Fibroblast of skin of left biceps (primary cell): ENCODE measurements around the gene ERGIC1.

ENCODE experiments used
- DNase-seq, 2 experiments: peaks; one replicate each; pipeline ENCODE4 v3.0.0-alpha.2; 2013; ENCODE audit warnings: low read depth in 2 of 2

ERGIC1 gene

GRCh38 chr5:172920447-172920849 lies 86.4 kb downstream of the ERGIC1 start:
- no peak for DNase-seq

DNA sequence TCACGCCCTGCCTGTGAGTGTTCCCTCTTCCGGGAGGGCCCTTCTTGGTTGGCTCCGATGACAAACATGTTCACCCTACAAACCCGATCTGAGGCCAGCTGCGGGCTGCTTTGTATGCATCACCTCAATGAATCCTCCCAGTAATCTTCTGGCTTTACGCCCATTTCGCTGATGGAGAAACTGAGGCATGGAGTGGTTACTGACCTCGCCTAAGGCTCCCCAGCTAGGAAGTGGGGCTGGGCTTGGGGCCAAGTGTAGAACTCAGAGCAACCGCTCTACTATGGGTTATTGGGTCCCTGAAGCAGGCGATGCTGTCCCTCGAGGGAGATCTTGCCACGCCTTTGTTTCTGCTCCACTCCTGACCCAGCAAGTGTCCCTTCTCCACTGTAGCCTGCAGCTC lies 86.9 kb downstream of the ERGIC1 start:
- DNase-seq, result no peak

DNA sequence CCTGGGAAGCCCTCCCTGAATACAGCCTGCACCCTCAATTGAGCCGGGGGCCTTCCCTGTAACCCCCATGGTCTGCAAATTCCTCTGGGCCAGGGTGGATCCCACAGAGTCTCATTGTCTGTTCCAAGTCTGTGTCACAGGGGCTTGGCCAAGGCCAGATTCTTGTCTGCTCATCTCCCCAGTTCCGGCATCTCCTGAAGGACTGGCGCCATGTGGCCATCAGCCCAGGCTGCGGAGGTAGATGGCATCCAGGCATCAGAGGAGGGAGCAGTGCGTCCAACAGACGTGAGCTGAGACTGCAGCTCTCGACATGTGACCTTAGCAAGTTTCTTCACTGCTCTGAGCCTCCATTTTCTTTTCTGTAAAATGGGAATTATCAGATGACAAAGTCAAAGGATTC lies 87.9 kb downstream of the ERGIC1 start:
- DNase-seq, result no peak

DNA sequence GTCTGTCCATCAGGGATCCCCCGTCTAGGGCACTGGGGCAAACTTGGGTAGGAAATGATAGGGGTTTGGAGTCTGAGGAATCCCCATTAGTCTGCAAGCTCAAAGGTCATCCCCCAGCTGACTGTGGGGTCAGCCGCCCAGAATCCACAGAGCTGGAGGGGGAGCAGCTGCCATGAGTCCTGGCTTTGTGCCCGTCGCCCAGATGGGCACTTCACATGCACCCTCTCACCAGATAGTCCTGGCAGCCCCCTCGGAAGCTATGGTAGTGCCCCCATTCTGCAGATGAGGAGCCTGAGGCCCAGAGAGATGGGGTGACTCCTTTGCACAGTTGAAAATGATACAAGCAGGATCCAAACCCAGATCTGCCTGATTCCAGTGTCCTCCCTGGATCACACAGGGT lies 89.5 kb downstream of the ERGIC1 start:
- no peak for DNase-seq

- no peak for DNase-seq
These were observed 91.4 kb downstream of the ERGIC1 start for GRCh38 chr5:172925336-172925948.

DNA sequence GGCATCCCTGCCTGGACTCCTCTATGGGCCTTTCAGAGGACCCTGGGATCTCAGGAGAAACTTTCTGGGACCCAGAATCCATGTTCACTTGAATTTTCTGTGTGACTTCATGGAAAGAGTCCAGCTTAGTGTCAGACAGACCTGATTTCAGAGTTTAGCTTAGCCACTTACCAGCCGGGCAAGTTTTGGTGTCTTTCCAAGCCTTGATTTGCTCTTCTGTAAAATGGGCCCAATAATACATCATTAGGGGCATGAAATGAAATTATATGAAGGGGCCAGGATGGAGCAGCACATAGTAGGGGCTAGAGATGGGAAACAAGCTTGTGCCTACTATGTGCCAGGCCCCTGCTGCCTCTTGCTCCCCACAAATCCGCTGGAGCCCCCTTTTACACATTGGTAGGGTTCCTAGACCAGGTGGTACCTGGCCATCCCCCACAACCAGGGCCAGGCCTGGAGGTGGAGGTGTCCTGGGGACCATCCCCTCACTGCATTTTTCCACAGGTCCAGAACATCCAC lies 92.0 kb downstream of the ERGIC1 start:
- no peak for DNase-seq

DNA sequence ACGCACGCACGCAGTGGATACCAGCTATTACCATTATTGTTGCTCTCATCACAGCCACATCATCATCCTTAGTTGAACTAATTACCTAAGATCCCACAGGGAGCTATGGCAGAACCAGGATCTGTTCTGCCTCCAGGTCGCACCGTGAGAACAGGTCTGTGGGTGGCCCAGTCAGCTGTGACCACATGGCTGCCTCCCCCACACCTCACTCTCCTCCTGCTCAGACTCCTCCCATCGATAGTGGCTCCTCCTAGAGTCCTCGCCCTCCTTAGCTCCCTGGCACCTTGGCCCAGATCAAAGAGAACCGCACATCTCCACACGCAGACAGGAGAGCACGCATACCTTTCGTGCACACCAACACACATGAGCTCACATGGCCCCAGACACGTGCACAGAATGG lies 92.7 kb downstream of the ERGIC1 start:
- no peak for DNase-seq

- no peak for DNase-seq
These were observed 95.4 kb downstream of the ERGIC1 start for GRCh38 chr5:172929371-172929838.

DNA sequence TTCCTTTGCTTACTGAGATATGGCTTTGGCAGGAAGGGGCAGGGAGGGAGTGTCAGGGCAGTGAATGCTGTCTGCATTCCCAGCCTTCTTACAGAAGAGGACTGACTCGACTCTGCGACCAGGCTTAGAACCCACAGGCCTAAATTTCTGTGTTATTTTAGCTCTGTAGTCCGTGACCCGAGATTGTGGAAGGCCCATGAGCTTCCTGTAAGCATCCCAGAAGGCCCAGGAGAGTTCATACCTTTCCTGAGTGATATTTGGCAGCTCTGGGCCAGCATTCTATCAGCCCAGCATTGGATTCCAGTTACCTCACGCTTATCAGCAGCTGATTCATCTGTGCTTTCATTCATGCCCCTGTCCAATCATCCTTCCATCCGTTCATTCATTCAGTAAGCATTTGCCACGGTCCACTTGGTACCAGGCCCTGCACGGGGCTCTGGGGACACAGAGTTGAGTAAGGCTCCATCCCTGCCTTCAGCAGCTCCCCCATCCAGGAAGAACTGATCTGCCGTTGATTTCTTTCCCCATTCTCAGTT lies 97.0 kb downstream of the ERGIC1 start:
- DNase-seq, result peak in 1 of 2 experiments; percentile 38

- DNase-seq, result no peak
These were observed 98.4 kb downstream of the ERGIC1 start for GRCh38 chr5:172932313-172933017.

DNA sequence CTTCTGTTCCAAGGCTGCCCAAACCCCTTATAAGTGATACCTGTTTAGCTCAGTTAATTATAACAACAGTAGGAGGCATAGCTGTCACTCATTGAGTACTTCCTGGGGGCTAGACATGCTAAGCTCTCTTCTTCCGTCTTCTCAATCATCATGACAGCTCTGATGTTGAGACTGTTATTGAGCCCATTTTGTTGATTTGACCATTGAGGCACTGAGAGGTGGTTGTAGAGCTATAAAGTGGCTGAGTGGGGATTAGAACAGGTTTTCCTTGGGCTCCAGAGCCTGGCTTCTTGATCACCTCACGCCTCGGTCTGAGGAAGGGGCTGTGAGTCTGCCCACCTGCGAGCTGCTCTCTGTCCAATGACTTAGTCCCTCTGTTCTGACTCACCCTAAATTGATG lies 99.2 kb downstream of the ERGIC1 start:
- no peak for DNase-seq

- DNase-seq, result no peak
These were observed 101.0 kb downstream of the ERGIC1 start for GRCh38 chr5:172935096-172935495.

DNA sequence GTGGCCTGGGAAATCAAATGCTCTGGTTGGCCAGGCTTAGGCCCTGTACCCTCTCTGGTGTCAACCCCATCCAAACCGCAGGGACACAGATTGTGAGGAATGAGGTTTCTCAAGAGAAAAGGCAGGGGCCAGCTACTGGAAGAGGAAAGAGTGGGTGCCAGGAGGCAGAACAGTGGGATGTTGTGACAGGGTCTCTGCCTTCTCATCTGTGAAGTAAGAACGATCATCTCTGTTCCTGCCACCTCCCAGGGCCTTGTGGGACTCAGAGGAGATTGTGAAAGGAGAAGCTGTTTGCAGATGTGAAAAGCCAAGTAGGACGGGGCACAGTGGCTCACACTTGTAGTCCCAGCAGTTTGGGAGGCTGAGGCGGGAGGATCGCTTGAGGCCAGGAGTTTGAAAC lies 102.3 kb downstream of the ERGIC1 start:
- DNase-seq, result no peak

- DNase-seq, result no peak
These were observed 105.0 kb downstream of the ERGIC1 start for GRCh38 chr5:172939071-172939470.

- DNase-seq, result no peak
These were observed 105.7 kb downstream of the ERGIC1 start for GRCh38 chr5:172939611-172940267.

GRCh38 chr5:172940268-172941066 lies 106.4 kb downstream of the ERGIC1 start:
- DNase-seq, result no peak

- DNase-seq, result no peak
These were observed 107.0 kb downstream of the ERGIC1 start for GRCh38 chr5:172941067-172941516.

GRCh38 chr5:172942556-172942955 lies 108.5 kb downstream of the ERGIC1 start:
- no peak for DNase-seq

DNA sequence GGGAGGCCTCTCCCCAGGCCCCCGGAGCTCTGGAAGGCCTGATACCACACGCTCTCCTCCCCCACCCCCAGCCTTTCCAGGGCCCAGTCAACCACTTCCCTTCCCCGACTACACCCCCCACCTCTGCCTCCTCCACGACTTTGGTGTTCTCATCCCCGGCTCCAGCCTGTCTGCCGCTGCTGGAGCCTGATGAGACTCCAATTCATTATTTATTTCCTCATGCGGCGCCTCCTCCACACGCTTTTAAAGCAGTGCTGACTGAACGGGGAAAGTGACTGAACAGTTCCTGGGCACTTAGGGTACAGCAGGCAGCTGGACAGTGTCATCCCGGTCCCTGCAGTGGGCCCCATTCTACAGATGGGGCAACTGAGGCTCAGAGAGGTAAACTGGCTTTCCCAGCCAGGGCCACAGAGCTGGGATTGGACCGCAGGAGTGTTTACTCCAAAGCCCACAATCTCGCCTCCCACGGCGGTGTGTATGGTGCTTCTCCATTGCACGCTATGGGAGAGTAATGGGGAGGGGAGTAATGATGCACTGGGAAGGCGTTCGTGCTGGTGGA lies 109.3 kb downstream of the ERGIC1 start:
- DNase-seq, result peak; percentile 82 to 85

DNA sequence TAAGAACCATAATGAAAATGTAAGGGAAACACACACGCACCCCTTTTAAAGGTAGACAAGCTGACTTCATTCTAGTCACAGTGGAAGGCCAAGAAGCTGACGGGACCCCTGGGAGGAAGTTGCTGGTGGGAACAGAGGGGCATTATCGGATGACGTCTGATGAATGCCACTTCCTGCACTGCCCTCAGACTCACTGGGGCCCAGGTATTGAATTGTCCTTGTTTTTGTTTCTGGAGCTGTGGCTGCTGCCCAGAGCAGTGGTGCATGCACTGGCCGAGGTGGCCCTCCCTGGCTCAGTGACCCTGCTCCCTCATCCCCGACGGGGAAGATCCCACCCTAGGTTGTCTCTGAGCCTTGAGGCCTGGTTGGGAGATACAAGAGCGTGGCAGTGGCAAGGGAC lies 109.9 kb downstream of the ERGIC1 start:
- DNase-seq, result no peak

DNA sequence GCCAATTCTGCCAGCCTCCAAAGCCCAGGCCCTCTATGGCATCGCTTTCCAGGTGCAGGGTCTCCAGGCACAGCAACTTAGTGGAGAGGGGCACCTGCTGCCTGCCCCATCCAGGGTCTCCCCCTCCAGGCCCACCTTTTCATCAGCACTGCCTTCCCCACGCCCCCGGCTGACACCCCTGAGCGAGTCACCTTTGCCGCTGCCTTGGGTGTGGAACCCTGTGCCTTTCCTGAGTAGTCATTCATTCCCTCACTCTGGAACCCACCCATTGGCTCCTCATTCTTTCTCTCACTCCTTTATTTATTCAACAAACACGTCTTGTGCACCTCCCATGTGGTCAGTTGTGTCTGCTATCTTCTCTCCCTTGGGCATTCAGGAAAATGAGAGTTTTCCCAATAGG lies 110.7 kb downstream of the ERGIC1 start:
- DNase-seq, result no peak
